ENCODE data around the gene STRIP2. TPM values are rescaled to one million over a fixed set of nuclear protein-coding genes. Genes with fewer than 3 reads are reported as not detected.
A peak's percentile ranks its signal among the peaks of the same experiment; 100 is the strongest.

The STRIP2 gene
- total and polyA plus RNA-seq, 9 of the 15 experiments (the other 6 are each of a cell fraction or from before 2014, with no cell fraction given), result 10.1 to 81.8 (median 42.3) TPM

DNA sequence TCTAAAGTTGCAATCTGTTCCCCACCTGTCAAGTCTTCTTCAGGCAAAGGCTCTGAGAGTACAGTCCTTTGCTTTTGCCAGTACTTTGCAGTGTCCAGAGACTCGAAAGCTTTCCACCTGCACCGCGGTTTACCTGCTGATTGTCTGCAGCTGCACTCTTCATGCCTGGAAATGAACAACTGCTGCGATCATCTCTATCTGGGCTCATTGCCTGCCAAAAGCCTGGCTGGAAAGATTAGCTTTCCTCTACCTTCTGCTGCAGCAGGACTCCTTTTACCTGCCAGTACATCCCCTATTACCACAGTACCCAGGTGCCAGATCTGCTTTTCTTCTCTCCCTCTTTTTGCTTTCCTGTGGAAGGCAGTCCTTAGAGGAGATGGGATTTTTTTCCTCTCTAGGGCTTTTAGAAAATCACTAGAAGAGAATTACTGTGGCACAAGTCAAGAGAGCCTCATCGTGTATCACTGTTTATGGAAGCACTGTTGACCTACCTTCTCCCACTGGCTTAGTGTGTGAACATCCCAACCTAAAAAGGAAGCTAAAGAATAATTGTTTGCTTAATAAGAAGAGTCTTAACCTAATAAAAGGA, 2.2 kb downstream of the STRIP2 start (continued):
- TF ChIP-seq, protein P1, sequence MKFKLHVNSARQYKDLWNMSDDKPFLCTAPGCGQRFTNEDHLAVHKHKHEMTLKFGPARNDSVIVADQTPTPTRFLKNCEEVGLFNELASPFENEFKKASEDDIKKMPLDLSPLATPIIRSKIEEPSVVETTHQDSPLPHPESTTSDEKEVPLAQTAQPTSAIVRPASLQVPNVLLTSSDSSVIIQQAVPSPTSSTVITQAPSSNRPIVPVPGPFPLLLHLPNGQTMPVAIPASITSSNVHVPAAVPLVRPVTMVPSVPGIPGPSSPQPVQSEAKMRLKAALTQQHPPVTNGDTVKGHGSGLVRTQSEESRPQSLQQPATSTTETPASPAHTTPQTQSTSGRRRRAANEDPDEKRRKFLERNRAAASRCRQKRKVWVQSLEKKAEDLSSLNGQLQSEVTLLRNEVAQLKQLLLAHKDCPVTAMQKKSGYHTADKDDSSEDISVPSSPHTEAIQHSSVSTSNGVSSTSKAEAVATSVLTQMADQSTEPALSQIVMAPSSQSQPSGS (CRISPR knock-in tag; IDR thresholded peaks at IDR 0.05), result no peak
- TF ChIP-seq SMARCE1 (IDR thresholded peaks at IDR 0.05) (peak; percentile 50), RNF2 (IDR thresholded peaks at IDR 0.05) (no peak), RBM15 (IDR thresholded peaks at IDR 0.05; ENCODE audit: insufficient read depth, low read length) (no peak), CSDE1 (IDR thresholded peaks at IDR 0.05) (no peak), ZNF586 (CRISPR knock-in tag; conservative IDR thresholded peaks at IDR 0.05) (no peak), FOS (IDR thresholded peaks at IDR 0.05; ENCODE audit: extremely low read depth, insufficient read length) (no peak), HIVEP1 (CRISPR knock-in tag; IDR thresholded peaks at IDR 0.05) (no peak), ZNF354B (CRISPR knock-in tag; IDR thresholded peaks at IDR 0.05) (no peak), ZNF165 (CRISPR knock-in tag; IDR thresholded peaks at IDR 0.05; ENCODE audit: borderline replicate concordance) (no peak), ILK (tag; IDR thresholded peaks at IDR 0.05; ENCODE audit: borderline replicate concordance, low read depth) (no peak), ZNF143 (CRISPR knock-in tag; IDR thresholded peaks at IDR 0.05) (no peak), ETV5 (CRISPR knock-in tag; IDR thresholded peaks at IDR 0.05; ENCODE audit: low read depth) (no peak), ZNF253 (CRISPR knock-in tag; conservative IDR thresholded peaks at IDR 0.05) (no peak), ZNF347 (CRISPR knock-in tag; IDR thresholded peaks at IDR 0.05; ENCODE audit: low read depth) (no peak), MYC (IDR thresholded peaks at IDR 0.05; ENCODE audit: low read depth, low read length) (no peak), MYC (CRISPR knock-in tag; IDR thresholded peaks at IDR 0.05; ENCODE audit: borderline replicate concordance, low read depth) (no peak), SIN3A (IDR thresholded peaks at IDR 0.05; ENCODE audit: borderline replicate concordance in 2 of 2, control insufficient read depth in 1 of 2, low read depth in 2 of 2, low read length in 2 of 2) (no peak), PTBP1 (IDR thresholded peaks at IDR 0.05; ENCODE audit: low read depth, low read length) (no peak), BRF1 (IDR thresholded peaks at IDR 0.05; ENCODE audit: borderline replicate concordance, extremely low read depth, insufficient read length) (no peak), PHTF2 (CRISPR knock-in tag; IDR thresholded peaks at IDR 0.05) (no peak), POLR2H (tag; IDR thresholded peaks at IDR 0.05; ENCODE audit: low read depth) (no peak)
- TF ChIP-seq, protein P2, sequence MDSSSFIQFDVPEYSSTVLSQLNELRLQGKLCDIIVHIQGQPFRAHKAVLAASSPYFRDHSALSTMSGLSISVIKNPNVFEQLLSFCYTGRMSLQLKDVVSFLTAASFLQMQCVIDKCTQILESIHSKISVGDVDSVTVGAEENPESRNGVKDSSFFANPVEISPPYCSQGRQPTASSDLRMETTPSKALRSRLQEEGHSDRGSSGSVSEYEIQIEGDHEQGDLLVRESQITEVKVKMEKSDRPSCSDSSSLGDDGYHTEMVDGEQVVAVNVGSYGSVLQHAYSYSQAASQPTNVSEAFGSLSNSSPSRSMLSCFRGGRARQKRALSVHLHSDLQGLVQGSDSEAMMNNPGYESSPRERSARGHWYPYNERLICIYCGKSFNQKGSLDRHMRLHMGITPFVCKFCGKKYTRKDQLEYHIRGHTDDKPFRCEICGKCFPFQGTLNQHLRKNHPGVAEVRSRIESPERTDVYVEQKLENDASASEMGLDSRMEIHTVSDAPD (CRISPR knock-in tag; IDR thresholded peaks at IDR 0.05), result no peak
- TF ChIP-seq, protein P3, sequence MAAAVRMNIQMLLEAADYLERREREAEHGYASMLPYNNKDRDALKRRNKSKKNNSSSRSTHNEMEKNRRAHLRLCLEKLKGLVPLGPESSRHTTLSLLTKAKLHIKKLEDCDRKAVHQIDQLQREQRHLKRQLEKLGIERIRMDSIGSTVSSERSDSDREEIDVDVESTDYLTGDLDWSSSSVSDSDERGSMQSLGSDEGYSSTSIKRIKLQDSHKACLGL (CRISPR knock-in tag; IDR thresholded peaks at IDR 0.05; ENCODE audit: borderline replicate concordance, poor library complexity, severe bottlenecking), result no peak
- TF ChIP-seq, protein P4, sequence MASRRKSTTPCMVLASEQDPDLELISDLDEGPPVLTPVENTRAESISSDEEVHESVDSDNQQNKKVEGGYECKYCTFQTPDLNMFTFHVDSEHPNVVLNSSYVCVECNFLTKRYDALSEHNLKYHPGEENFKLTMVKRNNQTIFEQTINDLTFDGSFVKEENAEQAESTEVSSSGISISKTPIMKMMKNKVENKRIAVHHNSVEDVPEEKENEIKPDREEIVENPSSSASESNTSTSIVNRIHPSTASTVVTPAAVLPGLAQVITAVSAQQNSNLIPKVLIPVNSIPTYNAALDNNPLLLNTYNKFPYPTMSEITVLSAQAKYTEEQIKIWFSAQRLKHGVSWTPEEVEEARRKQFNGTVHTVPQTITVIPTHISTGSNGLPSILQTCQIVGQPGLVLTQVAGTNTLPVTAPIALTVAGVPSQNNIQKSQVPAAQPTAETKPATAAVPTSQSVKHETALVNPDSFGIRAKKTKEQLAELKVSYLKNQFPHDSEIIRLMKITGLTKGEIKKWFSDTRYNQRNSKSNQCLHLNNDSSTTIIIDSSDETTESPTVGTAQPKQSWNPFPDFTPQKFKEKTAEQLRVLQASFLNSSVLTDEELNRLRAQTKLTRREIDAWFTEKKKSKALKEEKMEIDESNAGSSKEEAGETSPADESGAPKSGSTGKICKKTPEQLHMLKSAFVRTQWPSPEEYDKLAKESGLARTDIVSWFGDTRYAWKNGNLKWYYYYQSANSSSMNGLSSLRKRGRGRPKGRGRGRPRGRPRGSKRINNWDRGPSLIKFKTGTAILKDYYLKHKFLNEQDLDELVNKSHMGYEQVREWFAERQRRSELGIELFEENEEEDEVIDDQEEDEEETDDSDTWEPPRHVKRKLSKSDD (conservative IDR thresholded peaks at IDR 0.05; ENCODE audit: low read length), result no peak

Measured in K562 (cell line).